MM.1S (cell line): ENCODE results near the gene CCDC71L.

Experiments
- EZH2 ChIP-seq: fragments of 300-600 bp; sonication (generic); optimal IDR thresholded peaks from 2 replicates; pipeline ENCODE3; 2017; ENCODE audit warnings: low read depth, mild to moderate bottlenecking, antibody characterized with exemption, low read length, mixed read lengths
- EZH2phosphoT487 ChIP-seq: fragments of 300-600 bp; sonication (generic); IDR thresholded peaks from 2 replicates; pipeline ENCODE4 v1.6.1; 2018; ENCODE audit warnings: antibody characterized with exemption, low read length
- TF ChIP-seq, protein P1 (sequence below): fragments of 300-600 bp; sonication (generic); IDR thresholded peaks from 2 replicates; pipeline ENCODE4 v1.5.1; 2016; ENCODE audit warnings: antibody characterized with exemption, low read length, mixed read lengths

DNA sequence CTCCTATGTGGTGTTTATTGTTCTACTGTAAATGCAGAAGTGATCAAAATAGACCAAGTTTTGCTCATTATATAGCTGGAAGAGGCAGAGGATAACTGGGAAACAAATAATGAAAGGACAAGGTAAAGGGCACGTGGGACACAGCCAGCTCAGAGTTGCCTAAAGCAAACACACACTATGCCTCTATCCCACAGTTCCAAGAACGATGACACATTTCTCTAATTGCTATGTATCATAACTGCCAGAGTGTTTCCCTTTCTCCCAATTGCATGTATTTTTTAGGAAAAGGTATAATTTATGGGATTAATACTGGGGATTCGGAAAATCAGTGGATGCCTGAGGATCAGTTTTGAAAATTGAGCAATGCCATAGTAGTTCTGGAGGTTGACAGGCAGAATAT lies 49.0 kb downstream of the CCDC71L start:
- TF ChIP-seq, protein P1, sequence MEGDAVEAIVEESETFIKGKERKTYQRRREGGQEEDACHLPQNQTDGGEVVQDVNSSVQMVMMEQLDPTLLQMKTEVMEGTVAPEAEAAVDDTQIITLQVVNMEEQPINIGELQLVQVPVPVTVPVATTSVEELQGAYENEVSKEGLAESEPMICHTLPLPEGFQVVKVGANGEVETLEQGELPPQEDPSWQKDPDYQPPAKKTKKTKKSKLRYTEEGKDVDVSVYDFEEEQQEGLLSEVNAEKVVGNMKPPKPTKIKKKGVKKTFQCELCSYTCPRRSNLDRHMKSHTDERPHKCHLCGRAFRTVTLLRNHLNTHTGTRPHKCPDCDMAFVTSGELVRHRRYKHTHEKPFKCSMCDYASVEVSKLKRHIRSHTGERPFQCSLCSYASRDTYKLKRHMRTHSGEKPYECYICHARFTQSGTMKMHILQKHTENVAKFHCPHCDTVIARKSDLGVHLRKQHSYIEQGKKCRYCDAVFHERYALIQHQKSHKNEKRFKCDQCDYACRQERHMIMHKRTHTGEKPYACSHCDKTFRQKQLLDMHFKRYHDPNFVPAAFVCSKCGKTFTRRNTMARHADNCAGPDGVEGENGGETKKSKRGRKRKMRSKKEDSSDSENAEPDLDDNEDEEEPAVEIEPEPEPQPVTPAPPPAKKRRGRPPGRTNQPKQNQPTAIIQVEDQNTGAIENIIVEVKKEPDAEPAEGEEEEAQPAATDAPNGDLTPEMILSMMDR = no peak
- TF ChIP-seq EZH2phosphoT487 (no peak), EZH2 (no peak)
